K562 (cell line): ENCODE measurements around the gene SLC34A1. TPM values are rescaled to one million over a fixed set of nuclear protein-coding genes. Genes with fewer than 3 reads are reported as not detected.

Experiments
- BRD9 ChIP-seq: fragments of 450-650 bp; IDR thresholded peaks from 2 replicates; pipeline ENCODE4 v1.6.1; 2018; ENCODE audit warnings: low read depth; ENCODE audit not compliant: partially characterized antibody
- CHD2 ChIP-seq: IDR thresholded peaks from 2 replicates; pipeline ENCODE4 v1.6.1; 2011; ENCODE audit warnings: low read depth, low read length
- CXXC5 ChIP-seq: fragments of 250-450 bp; sonication (Bioruptor Pico); IDR thresholded peaks from 2 replicates; pipeline ENCODE4 v1.8.0; 2022; ENCODE audit warnings: inconsistent platforms, mild to moderate bottlenecking, moderate library complexity
- FOXK1 ChIP-seq: sonication (generic); formaldehyde crosslinking; IDR thresholded peaks from 2 replicates; pipeline ENCODE4 v1.8.0; 2022; ENCODE audit warnings: missing genetic modification reagents, mild to moderate bottlenecking, borderline replicate concordance
- GATA2 ChIP-seq: sonication (generic); formaldehyde crosslinking; IDR thresholded peaks from 2 replicates; pipeline ENCODE4 v1.4.0; 2020; ENCODE audit warnings: mild to moderate bottlenecking, missing genetic modification reagents
- MCM2 ChIP-seq: fragments of 450-650 bp; IDR thresholded peaks from 2 replicates; pipeline ENCODE4 v1.6.1; 2017; ENCODE audit warnings: low read depth, mild to moderate bottlenecking
- NFIX ChIP-seq: fragments of 250-450 bp; sonication (Bioruptor Pico); IDR thresholded peaks from 2 replicates; pipeline ENCODE4 v1.4.0; 2020; ENCODE audit warnings: low read depth, mild to moderate bottlenecking, moderate library complexity
- OTX1 ChIP-seq: fragments of 450-650 bp; formaldehyde crosslinking; IDR thresholded peaks from 2 replicates; pipeline ENCODE4 v1.4.0; 2022; ENCODE audit warnings: mild to moderate bottlenecking
- POLR2A ChIP-seq: fragments of 450-650 bp; conservative IDR thresholded peaks from 2 replicates; pipeline ENCODE4 v1.6.1; 2016
- PTTG1 ChIP-seq: fragments of 450-650 bp; IDR thresholded peaks from 2 replicates; pipeline ENCODE4 v1.6.1; 2016; ENCODE audit warnings: low read depth, mild to moderate bottlenecking, missing genetic modification characterization, missing compliant biosample characterization
- RBFOX2 ChIP-seq: fragments of 200-400 bp; formaldehyde crosslinking; IDR thresholded peaks from 2 replicates; pipeline ENCODE4 v1.6.1; 2017; ENCODE audit warnings: low read depth, mild to moderate bottlenecking, low read length, moderate library complexity
- SUPT5H ChIP-seq: fragments of 450-650 bp; IDR thresholded peaks from 2 replicates; pipeline ENCODE4 v1.6.1; 2016
- ZNF324 ChIP-seq: fragments of 250-450 bp; sonication (Bioruptor Pico); IDR thresholded peaks from 2 replicates; pipeline ENCODE4 v1.4.0; 2020; ENCODE audit warnings: mild to moderate bottlenecking
- ZNF41 ChIP-seq: fragments of 250-450 bp; sonication (Bioruptor Pico); conservative IDR thresholded peaks from 2 replicates; pipeline ENCODE4 v1.4.0; 2020; ENCODE audit warnings: mild to moderate bottlenecking
- ZNF518B ChIP-seq: fragments of 250-450 bp; sonication (Bioruptor Pico); IDR thresholded peaks from 2 replicates; pipeline ENCODE4 v1.5.0; 2021; ENCODE audit warnings: mild to moderate bottlenecking, moderate library complexity
- ZNF695 ChIP-seq: fragments of 450-650 bp; formaldehyde crosslinking; IDR thresholded peaks from 2 replicates; pipeline ENCODE4 v1.4.0; 2020; ENCODE audit warnings: mild to moderate bottlenecking, moderate library complexity
- ZNF778 ChIP-seq: fragments of 450-650 bp; formaldehyde crosslinking; IDR thresholded peaks from 2 replicates; pipeline ENCODE4 v1.4.0; 2020; ENCODE audit warnings: mild to moderate bottlenecking, moderate library complexity
- polyA plus RNA-seq, 8 experiments: library from polyadenylated mRNA; depleted of rRNA in 4 of 8; stranded (reverse) in 5 of 8; unstranded in 3 of 8; fragments of >200 nt; fragmentation: Nextera tagmentation in 2 of 8; fragmentation: Illumina TruSeq in 1 of 8; extraction: Ambion mirVana in 2 of 8; extraction: Trizol in 1 of 8; gene quantifications; 2 replicates each; pipeline versions ENCODE4 v1.2.1 to v1.2.3, GENCODE V29; 2011 to 2014; ENCODE audit warnings: inconsistent platforms in 1 of 8, missing spikeins in 1 of 8
- total RNA-seq, 7 experiments: library from RNA; depleted of rRNA in 6 of 7; stranded (reverse); fragments of >200 nt in 6 of 7; fragmentation: Illumina TruSeq in 2 of 7; extraction: Trizol in 2 of 7; gene quantifications; 2 replicates each; pipeline versions ENCODE4 v1.2.1 to v1.2.3, GENCODE V29; 2011 to 2021; ENCODE audit warnings: low replicate concordance in 1 of 7
- TF ChIP-seq, protein P1 (sequence below): sonication (generic); formaldehyde crosslinking; IDR thresholded peaks from 2 replicates; pipeline ENCODE4 v1.8.0; 2022; ENCODE audit warnings: mild to moderate bottlenecking, missing genetic modification reagents
- TF ChIP-seq, protein P2 (sequence below): sonication (generic); formaldehyde crosslinking; IDR thresholded peaks from 2 replicates; pipeline ENCODE4 v1.8.0; 2022; ENCODE audit warnings: mild to moderate bottlenecking, missing genetic modification reagents

SLC34A1 gene
- total and polyA plus RNA-seq, 9 of the 15 experiments (the other 6 are each of a cell fraction or from before 2014, with no cell fraction given) = not detected

DNA sequence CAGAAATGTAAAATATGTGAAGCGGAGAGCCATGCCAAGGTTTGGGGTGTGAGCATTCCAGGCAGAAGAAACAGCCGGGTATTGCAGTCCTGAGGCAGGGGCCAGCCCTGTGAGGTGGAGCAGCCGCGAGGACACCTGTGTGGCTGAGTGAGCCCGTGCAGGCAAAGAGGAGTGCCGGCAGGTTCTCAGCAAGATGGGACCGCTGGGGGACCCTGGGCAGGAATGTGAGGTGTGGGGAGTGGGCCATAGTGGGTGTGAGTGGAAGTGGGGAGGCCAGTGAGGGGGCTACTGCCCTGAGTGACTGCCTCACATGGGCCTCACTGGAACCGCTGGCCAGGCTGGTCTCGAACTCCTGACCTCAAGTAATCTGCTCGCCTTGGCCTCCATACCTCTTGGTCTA, 54.2 kb downstream of the SLC34A1 start (continued):
- TF ChIP-seq PTTG1 (tag) (no peak), POLR2A (peak; percentile 68), ZNF518B (no peak), CXXC5 (CRISPR knock-in tag) (no peak), CHD2 (no peak), BRD9 (no peak), ZNF324 (CRISPR knock-in tag) (no peak), ZNF695 (CRISPR knock-in tag) (no peak), RBFOX2 (peak; percentile 59), SUPT5H (peak; percentile 59), ZNF778 (CRISPR knock-in tag) (no peak), ZNF41 (CRISPR knock-in tag) (no peak), MCM2 (no peak), NFIX (no peak), FOXK1 (CRISPR knock-in tag) (no peak), OTX1 (CRISPR knock-in tag) (no peak), GATA2 (CRISPR knock-in tag) (no peak)
- TF ChIP-seq, protein P1, sequence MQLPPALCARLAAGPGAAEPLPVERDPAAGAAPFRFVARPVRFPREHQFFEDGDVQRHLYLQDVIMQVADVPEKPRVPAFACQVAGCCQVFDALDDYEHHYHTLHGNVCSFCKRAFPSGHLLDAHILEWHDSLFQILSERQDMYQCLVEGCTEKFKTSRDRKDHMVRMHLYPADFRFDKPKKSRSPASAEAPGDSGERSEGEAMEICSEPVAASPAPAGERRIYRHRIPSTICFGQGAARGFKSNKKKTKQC (CRISPR knock-in tag) = no peak
- TF ChIP-seq, protein P2, sequence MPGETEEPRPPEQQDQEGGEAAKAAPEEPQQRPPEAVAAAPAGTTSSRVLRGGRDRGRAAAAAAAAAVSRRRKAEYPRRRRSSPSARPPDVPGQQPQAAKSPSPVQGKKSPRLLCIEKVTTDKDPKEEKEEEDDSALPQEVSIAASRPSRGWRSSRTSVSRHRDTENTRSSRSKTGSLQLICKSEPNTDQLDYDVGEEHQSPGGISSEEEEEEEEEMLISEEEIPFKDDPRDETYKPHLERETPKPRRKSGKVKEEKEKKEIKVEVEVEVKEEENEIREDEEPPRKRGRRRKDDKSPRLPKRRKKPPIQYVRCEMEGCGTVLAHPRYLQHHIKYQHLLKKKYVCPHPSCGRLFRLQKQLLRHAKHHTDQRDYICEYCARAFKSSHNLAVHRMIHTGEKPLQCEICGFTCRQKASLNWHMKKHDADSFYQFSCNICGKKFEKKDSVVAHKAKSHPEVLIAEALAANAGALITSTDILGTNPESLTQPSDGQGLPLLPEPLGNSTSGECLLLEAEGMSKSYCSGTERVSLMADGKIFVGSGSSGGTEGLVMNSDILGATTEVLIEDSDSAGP = no peak
